Fibroblast of skin of left biceps (primary cell): Measurements from ENCODE around the gene KRTAP9-7.

ENCODE experiments used
- DNase-seq, 2 experiments: peaks; one replicate each; pipeline ENCODE4 v3.0.0-alpha.2; 2013; ENCODE audit warnings: low read depth in 2 of 2

KRTAP9-7 gene

GRCh38 chr17:41322094-41322902, 46.8 kb downstream of the KRTAP9-7 start:
- DNase-seq: peak; percentile 32 to 42

GRCh38 chr17:41322903-41323895, 47.7 kb downstream of the KRTAP9-7 start:
- no peak for DNase-seq

- no peak for DNase-seq
These were observed 48.9 kb downstream of the KRTAP9-7 start for GRCh38 chr17:41324180-41325075.

- no peak for DNase-seq
These were observed 49.6 kb downstream of the KRTAP9-7 start for GRCh38 chr17:41325126-41325525.

- no peak for DNase-seq
These were observed 50.1 kb downstream of the KRTAP9-7 start for GRCh38 chr17:41325611-41326010.
